ENCODE data around the gene SPNS2.

SPNS2 gene

DNA sequence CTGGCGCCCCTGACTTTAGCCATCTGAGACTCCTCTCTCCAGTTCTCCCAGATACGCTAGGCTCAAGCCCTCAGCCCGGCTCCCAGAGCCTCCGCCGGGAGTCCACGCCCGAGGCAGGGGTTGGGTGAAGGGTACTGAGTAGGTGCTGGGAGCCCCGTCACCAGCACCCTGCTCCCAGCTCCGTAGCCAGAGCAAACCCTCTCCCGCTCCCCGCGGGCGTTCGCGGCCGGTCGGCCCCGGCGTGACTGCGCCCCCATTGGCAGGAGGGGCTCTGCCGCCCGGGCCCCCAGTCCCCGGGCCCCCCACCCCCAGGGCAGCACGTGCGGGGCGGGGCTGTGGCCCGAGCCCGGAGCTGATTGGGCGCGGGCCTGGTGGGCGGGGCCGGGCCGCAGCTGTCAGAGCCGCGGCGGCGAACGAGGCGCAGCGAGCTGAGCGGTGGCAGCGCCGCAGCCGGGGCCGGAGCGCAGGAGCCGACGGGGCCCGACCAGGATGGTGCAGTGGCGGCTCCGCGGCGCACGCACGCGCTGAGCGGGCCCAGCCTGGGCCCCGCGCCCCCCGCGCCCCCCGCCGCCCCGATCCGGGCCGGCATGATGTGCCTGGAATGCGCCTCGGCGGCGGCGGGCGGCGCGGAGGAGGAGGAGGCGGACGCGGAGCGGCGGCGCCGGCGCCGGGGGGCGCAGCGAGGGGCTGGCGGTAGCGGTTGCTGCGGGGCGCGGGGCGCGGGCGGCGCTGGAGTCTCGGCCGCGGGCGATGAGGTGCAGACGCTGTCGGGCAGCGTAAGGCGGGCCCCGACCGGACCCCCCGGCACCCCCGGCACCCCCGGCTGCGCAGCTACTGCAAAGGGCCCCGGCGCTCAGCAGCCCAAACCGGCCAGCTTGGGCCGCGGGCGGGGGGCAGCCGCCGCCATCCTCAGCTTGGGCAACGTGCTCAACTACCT, at the start of gene SPNS2:
TSS of gene SPNS2 (plus strand) at position 421 of the 937 bp plus-strand sequence. CDS start at position 588, 167 bp downstream.
- peak; percentile 28 for DNase-seq

DNA sequence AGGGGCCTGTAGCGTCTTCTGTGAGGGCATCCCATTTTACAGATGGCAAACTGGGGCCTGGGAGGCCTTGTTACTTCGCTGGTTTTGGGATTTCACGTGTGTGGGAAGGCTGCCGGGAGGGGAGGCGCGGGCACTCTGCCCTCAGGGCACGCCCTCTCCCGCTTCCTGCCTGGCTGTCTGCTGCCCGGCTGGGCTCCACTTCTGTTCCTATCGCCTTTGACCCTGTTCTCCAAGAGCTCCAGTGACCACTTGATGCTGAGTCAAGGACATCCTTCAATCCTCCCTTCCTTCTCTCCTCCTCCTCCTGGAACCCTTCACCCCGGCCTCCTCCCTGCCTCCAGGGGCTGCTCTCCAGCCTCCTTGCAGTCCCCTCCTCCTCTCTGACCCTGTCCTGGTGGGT, 48.9 kb upstream of the SPNS2 start:
- no peak for DNase-seq

- DNase-seq: no peak
Measured at GRCh38 chr17:4450710-4451316, 47.9 kb upstream of the SPNS2 start.

- no peak for DNase-seq
Measured at GRCh38 chr17:4453812-4454591, 44.7 kb upstream of the SPNS2 start.

DNA sequence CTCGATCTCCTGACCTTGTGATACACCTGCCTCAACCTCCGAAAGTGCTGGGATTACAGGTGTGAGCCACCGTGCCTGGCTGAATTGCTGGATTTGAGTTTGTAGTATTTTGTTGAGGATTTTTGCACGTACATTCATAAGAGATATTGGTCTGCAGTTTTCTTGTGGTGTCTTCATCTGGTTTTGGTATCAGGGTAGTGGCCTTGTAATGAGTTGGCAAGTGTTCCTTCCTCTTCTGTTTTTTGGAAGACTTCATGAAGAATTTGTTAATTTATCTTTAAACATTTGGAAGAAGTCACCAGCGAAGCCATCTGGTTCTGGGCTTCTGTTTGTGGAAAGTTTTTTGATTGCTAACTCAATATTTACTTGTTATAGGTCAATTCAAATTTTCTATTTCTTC, 38.0 kb upstream of the SPNS2 start:
- no peak for DNase-seq

- peak; percentile 67 for DNase-seq
Measured at GRCh38 chr17:4463818-4464476, 34.7 kb upstream of the SPNS2 start.

GRCh38 chr17:4465786-4466185, 32.9 kb upstream of the SPNS2 start:
- DNase-seq: no peak

- DNase-seq: no peak
Measured at GRCh38 chr17:4467287-4467686, 31.4 kb upstream of the SPNS2 start.

DNA sequence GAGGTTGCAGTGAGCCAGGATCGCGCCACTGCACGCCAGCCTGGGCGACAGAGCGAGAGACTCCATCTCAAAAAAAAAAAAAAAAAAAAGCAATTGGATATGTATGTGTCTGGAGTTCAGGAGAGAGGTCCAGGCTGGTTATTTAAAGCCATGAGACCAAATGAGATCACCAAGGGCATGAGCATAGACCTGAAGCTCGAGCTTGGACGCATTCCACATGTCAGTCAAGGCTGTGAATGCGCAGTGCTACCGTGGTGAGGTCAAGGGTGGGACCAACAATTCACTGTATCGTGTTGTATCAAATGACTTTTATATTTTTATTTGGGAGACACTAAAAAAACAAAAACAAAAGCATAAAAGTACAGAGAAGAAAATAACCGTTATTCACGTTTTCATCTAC, 29.1 kb upstream of the SPNS2 start:
- no peak for DNase-seq

- DNase-seq: no peak
Measured at GRCh38 chr17:4472286-4472685, 26.4 kb upstream of the SPNS2 start.

- DNase-seq: no peak
Measured at GRCh38 chr17:4474093-4474492, 24.6 kb upstream of the SPNS2 start.

DNA sequence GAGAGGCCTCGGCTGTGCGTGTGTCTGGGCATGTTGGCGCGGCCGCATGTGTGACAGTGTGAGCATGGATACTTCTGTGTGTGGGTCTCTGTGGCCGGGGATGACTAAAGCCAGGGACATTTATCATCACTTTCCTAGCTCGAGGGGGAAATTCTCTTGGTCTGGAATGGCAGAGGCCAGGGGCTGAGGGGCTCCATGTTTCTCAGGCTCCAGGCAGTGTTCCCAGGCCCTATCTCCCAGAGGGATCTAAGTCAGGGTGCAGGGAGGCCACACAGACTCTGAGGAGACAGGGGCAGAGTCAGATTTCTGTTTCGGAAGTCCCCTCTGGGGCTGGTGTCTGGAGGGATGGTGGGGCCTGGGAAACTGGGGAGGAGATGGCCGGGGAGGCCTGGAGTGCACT, 23.7 kb upstream of the SPNS2 start:
- DNase-seq: no peak

DNA sequence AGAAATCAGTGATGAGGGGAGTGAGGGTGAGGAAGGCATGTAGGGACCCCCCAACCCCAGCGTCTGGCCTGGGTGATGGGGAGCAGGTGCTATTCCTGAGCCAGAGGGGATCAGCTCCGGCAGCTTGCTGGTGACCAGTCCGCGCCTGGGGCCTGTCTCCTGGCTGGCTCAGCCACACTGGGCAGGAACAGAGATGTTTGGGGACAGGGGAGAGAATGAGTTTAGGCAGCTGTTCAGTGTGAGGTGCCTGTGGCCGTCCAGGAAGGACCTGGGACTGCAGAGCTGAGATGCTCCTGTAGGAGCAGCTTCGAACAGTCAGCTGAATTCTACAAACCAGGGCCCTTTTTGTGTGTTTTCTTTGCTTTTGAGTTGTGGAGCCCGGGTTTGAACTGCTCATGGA, 23.2 kb upstream of the SPNS2 start:
- DNase-seq: no peak

DNA sequence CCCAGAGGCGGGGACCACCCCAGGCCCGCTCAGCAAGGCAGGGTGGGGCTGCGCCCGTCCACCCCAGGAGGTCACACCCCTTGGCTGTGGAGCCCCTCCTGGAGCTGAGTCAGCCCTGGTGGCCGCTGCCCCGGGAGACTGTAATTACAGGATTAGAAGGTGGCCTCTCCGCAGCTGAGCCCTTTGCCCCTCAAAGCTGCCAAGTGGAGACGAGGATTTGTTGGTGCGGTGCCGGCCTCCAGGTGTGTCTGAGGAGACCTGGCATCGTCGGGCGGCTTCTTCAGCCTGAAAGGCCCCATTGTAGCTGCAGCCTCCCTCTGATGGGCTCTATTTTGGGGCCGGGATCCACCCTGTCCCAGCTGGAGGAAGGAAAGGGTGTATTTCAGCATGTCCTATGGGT, 22.7 kb upstream of the SPNS2 start:
- DNase-seq: no peak

DNA sequence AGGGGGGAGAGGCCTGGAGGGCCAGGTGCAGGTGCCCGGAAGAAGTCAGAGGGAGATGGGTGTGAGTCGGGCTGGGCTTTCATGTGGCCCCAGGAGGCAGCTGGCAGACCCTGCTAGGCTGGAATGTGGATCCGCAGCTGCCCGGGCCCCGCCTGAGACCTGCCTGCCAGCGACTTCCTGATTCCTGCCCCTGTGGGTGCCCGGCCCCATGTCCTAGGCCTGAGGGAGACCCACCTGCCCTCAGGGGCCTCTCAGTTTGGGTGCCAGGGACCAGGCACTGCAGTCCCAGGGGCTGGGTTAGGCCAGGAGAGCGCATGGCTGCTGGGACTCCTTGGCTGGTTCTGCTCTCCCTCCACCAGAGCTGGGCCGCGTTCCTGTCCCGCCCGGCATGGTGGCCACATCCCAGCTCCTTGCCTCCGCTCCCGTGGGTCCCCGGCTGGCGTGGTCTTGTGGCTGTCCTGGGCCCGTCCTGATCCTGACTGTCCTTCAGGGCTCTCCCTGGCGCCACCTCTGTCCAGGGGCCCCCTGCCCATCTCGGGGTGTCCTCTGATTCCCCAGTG, 22.1 kb upstream of the SPNS2 start:
- DNase-seq: no peak

DNA sequence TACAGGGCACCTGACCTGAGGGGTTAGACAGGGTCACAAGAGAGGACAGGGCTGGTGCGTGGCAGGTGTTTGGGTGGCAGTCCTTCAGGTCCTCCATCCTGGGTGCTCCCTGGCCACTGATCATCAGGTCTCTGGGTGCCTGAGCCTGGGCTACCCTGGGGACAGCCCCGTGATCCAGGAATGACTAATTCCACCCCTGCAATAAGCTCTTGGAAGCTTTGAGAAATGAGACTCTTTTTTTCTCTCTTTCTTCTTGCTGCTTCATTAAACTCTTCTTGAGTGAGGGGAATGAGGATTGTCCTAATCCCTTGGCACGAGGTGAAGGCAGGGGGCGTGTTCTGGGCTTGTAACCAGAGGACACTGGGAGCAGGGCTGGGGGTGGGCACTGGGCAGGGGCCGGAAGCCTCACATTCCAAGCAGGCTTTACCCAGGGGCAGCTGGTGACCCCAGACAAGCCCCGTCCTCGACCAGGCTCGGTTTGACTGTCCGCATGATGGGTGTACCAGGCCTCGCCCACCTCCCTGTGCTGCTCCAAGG, 21.4 kb upstream of the SPNS2 start:
- no peak for DNase-seq

GRCh38 chr17:4478318-4478830, 20.3 kb upstream of the SPNS2 start:
- no peak for DNase-seq

- no peak for DNase-seq
Measured at GRCh38 chr17:4479340-4479981, 19.2 kb upstream of the SPNS2 start.

DNA sequence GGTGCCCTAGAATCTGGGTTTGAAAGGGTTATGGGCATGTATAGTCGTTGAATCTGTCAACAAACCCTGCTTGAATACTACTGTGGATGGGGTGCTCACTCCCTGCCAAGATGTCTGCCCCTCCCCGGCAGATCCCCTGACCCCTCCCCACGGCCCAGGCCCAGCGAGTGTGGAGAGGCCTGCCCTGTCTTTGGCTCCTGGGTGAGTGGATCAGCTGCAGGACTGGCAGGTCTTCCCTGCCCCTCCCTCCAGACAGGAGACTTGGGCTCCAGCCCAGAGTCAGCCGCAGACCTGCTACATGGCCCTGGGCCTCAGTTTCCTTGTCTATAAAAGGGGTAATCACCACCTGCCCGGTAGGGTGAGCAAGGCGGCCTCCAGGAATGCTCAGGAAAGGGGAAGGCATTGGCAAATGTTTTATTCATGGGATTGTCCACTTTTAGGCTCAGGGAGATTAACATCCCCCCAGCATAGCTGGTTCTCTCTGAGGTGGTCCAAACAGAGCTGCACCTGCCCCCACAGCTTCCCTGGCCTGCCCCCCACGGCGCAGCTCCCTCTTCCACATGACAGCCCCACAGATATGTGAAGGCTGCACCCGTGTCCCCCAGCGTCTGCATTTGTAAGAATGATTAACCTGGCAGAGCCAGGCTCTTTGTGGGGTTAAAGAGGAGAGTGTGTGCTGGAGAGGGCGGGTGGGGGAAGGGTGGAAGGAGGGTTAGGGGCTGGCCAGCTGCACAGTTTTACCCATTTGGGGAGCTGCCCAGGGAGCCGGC, 18.5 kb upstream of the SPNS2 start:
- no peak for DNase-seq

DNA sequence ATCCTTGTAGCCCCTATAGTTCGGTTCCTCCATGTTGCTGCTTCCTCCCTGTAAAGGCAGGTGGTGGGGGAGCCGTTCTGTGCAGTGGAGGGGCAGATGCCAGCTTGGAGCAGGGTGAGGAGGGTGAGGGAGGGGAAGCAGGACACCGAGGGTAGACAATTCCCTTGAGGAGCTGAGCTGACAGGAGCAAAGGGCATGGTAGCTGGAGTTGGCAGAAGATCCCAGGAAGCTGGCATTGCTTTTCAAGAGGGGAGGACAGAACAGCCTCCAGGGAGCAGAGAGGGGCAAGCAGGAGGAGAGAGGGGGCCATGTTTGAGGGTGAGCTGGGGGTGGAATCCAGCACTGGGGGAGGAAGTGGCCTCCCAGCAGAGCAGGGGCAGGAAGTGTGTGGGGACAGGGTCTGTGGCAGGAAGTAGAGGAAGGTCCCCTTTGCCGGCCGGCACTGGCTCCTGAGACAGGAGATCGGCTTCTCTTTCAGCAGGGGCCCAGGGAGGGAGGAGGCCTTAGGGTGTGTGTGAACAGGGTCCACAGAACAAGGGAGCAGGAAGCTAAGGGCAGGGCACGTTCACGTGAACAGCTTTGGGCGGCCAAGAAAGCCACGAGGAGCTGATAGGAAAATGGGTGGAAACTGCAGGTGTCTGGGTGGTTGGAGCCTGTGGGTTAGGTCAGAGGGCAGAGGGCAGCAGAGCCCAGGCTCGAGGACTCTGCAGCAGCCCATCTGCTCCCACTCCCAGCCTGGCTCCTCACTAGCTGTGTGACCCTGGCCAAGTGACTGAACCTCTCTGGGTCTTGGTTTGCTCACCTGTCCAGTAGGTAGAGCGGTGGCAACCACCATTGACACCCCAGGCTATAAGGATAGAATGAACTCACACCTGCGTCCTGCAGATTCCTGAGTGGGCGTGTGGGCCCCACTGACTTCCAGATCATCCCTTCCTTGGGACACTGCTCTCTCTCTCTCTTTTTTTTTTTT, 17.5 kb upstream of the SPNS2 start:
- DNase-seq: no peak

Data from NCI-H1092 (cell line).